ENCODE measurements around the gene CHRD.
"Not testable (repeated sequence)": the region's sequence is repeated elsewhere in the genome, so short reads cannot be mapped to it uniquely, and the experiment has no call there.

Gene CHRD

DNA sequence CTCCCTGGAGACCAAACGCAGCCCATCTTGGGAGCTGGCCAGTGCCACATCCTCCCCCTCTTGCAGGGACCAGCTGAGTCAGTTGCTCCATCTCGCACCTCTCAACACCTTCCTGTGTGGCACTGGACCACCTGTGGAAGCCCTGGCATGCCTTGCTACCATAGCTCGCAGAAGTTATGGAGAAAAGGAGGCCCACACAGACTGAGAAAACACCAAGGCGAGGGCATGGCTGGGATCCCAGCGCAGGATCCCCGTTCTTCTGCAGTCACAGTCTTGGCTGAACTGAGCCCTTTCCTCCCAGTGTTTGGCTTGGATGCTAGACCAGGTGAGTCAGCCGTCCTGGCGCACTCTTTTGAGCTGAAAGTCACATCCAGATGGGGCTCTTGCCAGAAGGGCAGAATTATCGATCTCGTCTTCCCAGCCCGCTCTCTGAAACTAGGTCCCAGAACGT is 46.9 kb downstream of the CHRD start:
- no peak for DNase-seq (ENCODE audit: low read depth)
- TF ChIP-seq CTCF (conservative IDR thresholded peaks at IDR 0.05; ENCODE audit: low read depth, low read length) = no peak

DNA sequence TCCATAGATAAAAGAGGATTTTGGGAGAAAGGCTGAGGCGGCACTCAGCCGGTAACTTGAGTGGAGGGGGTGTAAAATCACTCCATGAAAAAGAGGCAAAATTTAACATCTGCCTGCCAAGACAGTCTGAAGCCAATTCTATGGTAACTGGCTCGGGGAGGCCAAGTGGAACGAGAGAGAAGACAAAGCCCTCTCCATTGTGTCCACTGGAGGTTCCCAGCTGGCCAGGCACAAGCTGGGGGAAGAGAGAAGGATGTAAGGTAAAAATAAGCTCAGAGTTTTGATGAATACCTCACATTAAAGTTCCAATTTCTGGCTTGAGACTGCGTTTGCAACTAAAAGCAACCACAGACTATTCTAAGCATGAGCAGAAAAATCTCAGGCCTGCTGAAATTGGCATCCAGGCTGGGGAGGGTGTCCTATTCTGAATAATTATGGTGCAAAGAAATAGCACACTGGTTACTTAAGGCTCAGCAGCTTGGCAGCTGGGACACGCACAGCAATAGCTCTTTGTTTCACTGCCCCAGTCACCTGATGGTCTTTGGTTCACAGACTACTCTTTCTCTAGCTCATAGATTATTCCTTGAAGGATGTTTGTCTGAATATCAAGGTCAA is 48.8 kb downstream of the CHRD start:
- no peak for TF ChIP-seq CTCF (conservative IDR thresholded peaks at IDR 0.05; ENCODE audit: low read depth, low read length)
- DNase-seq (ENCODE audit: low read depth) = no peak
- H3K4me3 ChIP-seq (ENCODE audit: low read length) = no peak overlapping the region

More for the DNA sequence above, 46.9 kb downstream of the CHRD start:
- no peak overlapping the region for H3K4me3 ChIP-seq (ENCODE audit: low read length)

- DNase-seq (ENCODE audit: low read depth) = no peak
Observed at GRCh38 chr3:184429786-184430185, 49.9 kb downstream of the CHRD start.

DNA sequence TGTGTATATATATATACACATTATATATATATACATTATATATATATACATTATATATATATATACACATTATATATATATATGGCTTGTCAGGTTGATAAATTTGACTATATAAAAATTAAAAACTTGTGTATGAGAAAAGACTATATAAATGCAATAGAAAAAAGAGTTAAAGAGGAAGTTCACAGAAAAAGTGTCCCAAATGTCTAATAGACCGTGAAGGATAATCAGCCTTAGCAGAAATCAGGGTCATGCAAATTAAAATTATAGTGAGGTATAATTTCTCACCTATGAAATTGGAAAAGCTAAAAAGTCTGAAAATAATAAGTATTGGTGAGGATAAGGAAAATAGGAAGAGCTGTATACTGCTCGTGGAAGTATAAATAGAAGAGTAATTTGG is 51.1 kb downstream of the CHRD start:
- no peak for DNase-seq (ENCODE audit: low read depth)
- no peak overlapping the region for H3K4me3 ChIP-seq (ENCODE audit: low read length)
- no peak for TF ChIP-seq CTCF (conservative IDR thresholded peaks at IDR 0.05; ENCODE audit: low read depth, low read length)

More at GRCh38 chr3:184429786-184430185, 49.9 kb downstream of the CHRD start:
- H3K4me3 ChIP-seq (ENCODE audit: low read length) = no peak overlapping the region
- TF ChIP-seq CTCF (conservative IDR thresholded peaks at IDR 0.05; ENCODE audit: low read depth, low read length) = no peak

DNA sequence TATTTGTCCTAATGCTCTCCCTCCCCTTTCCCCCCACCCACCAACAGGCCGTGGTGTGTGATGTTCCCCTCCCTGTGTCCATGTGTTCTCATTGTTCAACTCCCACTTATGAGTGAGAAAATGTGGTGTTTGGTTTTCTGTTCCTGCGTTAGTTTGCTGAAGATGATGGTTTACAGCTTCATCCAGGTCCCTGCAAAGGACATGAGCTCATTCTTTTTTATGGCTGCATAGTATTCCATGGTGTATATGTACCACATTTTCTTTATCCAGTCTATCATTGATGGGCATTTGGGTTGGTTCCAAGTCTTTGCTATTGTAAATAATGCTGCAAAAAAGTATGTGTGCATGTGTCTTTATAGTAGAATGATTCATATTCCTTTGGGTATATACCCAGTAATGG is 53.3 kb downstream of the CHRD start:
- DNase-seq (ENCODE audit: low read depth); H3K4me3 ChIP-seq (ENCODE audit: low read length): not testable (repeated sequence)

- H3K4me3 ChIP-seq (ENCODE audit: low read length) = no peak overlapping the region
- TF ChIP-seq CTCF (conservative IDR thresholded peaks at IDR 0.05; ENCODE audit: low read depth, low read length) = no peak
- no peak for DNase-seq (ENCODE audit: low read depth)
Observed at GRCh38 chr3:184439096-184439495, 59.2 kb downstream of the CHRD start.

All from retinal pigment epithelial cell (primary cell).